Measurements from ENCODE around the gene CDK13.

CDK13 gene

GRCh38 chr7:39948956-39949928 lies 814 bp upstream of the CDK13 start:
- peak; percentile 99 for DNase-seq (ENCODE audit: low read depth in 2 of 2)

GRCh38 chr7:39950473-39951225 lies 593 bp downstream of the CDK13 start:
- DNase-seq (ENCODE audit: low read depth in 2 of 2), result no peak

GRCh38 chr7:39951226-39952194 lies 1.5 kb downstream of the CDK13 start:
- no peak for DNase-seq (ENCODE audit: low read depth in 2 of 2)

GRCh38 chr7:39952374-39952773 lies 2.3 kb downstream of the CDK13 start:
- no peak for DNase-seq (ENCODE audit: low read depth in 2 of 2)

GRCh38 chr7:39952803-39953202 lies 2.7 kb downstream of the CDK13 start:
- DNase-seq (ENCODE audit: low read depth in 2 of 2), result no peak

- no peak for DNase-seq (ENCODE audit: low read depth in 2 of 2)
These were observed 4.6 kb downstream of the CDK13 start for GRCh38 chr7:39954694-39955093.

GRCh38 chr7:39958038-39958437 lies 8.0 kb downstream of the CDK13 start:
- no peak for DNase-seq (ENCODE audit: low read depth in 2 of 2)

- no peak for DNase-seq (ENCODE audit: low read depth in 2 of 2)
These were observed 17.5 kb downstream of the CDK13 start for GRCh38 chr7:39967406-39968161.

- DNase-seq (ENCODE audit: low read depth in 2 of 2), result no peak
These were observed 19.4 kb downstream of the CDK13 start for GRCh38 chr7:39969431-39969830.

- no peak for DNase-seq (ENCODE audit: low read depth in 2 of 2)
These were observed 21.9 kb downstream of the CDK13 start for GRCh38 chr7:39971924-39972323.

- no peak for DNase-seq (ENCODE audit: low read depth in 2 of 2)
These were observed 23.7 kb downstream of the CDK13 start for GRCh38 chr7:39973801-39974200.

- no peak for DNase-seq (ENCODE audit: low read depth in 2 of 2)
These were observed 28.3 kb downstream of the CDK13 start for GRCh38 chr7:39978230-39978934.

GRCh38 chr7:39979406-39980073 lies 29.5 kb downstream of the CDK13 start:
- no peak for DNase-seq (ENCODE audit: low read depth in 2 of 2)

- DNase-seq (ENCODE audit: low read depth in 2 of 2), result no peak
These were observed 35.4 kb downstream of the CDK13 start for GRCh38 chr7:39985398-39985918.

- DNase-seq (ENCODE audit: low read depth in 2 of 2), result no peak
These were observed 37.7 kb downstream of the CDK13 start for GRCh38 chr7:39987641-39988347.

GRCh38 chr7:40000734-40001315 lies 50.8 kb downstream of the CDK13 start:
- no peak for DNase-seq (ENCODE audit: low read depth in 2 of 2)

- no peak for DNase-seq (ENCODE audit: low read depth in 2 of 2)
These were observed 51.6 kb downstream of the CDK13 start for GRCh38 chr7:40001649-40002048.

GRCh38 chr7:40003597-40003996 lies 53.5 kb downstream of the CDK13 start:
- no peak for DNase-seq (ENCODE audit: low read depth in 2 of 2)

Data from fibroblast of skin of left biceps (primary cell).